Measurements from ENCODE around the gene CDHR1. TPM values are rescaled to one million over a fixed set of nuclear protein-coding genes. Genes with fewer than 3 reads are reported as not detected.
A peak's percentile ranks its signal among the peaks of the same experiment; 100 is the strongest.

CDHR1 gene
- total and polyA plus RNA-seq, 10 of the 15 experiments (the other 5 are each of a cell fraction or from before 2014, with no cell fraction given), result 0.17 to 3.0 (median 0.34) TPM

GRCh38 chr10:84200537-84201243, 6.4 kb downstream of the CDHR1 start:
- ATAC-seq (no peak), FAIRE-seq (no peak), DNase-seq (ENCODE audit: low read depth, low spot score) (no peak)
- POLR2A ChIA-PET, result no interaction called here
- H3K4me1 ChIP-seq (ENCODE audit: control insufficient read depth, insufficient read depth, low read length), result no peaks in the 10 kb centered on the region
- intact Hi-C loops (cut with micrococcal nuclease; ENCODE audit: unreplicated experiment) (no loop called here), in situ Hi-C loops (cut with MboI) (loop anchor here (10.0 kb wide), 1 partner anchor 56 kb away; no protein-coding TSS in a partner anchor)
- H4K20me1 ChIP-seq (ENCODE audit: control insufficient read depth, insufficient read depth), result peaks cover under 1% of the 10 kb centered on the region; the same call in 1 of the 2 replicates
- no peaks in the 10 kb centered on the region for H3K9me3 ChIP-seq (replicated peaks; ENCODE audit: control insufficient read depth, insufficient read depth, low read length)
- BruUV-seq (replicated peaks), result no TSS peak
- no peak overlapping the region for H3K9ac ChIP-seq (ENCODE audit: control insufficient read depth, insufficient read depth, low read length)
- WGBS (ENCODE audit: insufficient coverage, insufficient replicate concordance, low lambda C conversion rate, missing lambda C conversion rate), result 32% methylated on average over 11 of the region's 11 CpGs
- no peak overlapping the region for H3K4me3 ChIP-seq
- SMC1A ChIA-PET (ENCODE audit: uncharacterized antibody, unreplicated experiment), result interaction anchor here (1.1 to 15.0 kb wide), 6 partner anchors 23 to 56 kb away, joined by 3 to 155 read pairs (median 6); no protein-coding TSS in a partner anchor
- no peak overlapping the region for H3K27ac ChIP-seq (ENCODE audit: control insufficient read depth, insufficient read depth)
- H2AFZ ChIP-seq (ENCODE audit: control insufficient read depth, low read depth, low read length), result no peak overlapping the region
- H3K36me3 ChIP-seq (ENCODE audit: control insufficient read depth in 2 of 2, insufficient read depth in 2 of 2, low read length in 1 of 2), result no peaks in the 10 kb centered on the region
- no peak overlapping the region for H3K4me2 ChIP-seq (ENCODE audit: control insufficient read depth, insufficient read depth)
- peaks cover 1 to 4% of the 10 kb centered on the region in 2 experiments; a peak in 3 of 4 replicates for H3K27me3 ChIP-seq (replicated peaks in 1 of 2; ENCODE audit: control insufficient read depth in 2 of 2, insufficient read depth in 2 of 2, low read length in 1 of 2)
- TF ChIP-seq TARDBP (IDR thresholded peaks at IDR 0.05; ENCODE audit: borderline replicate concordance) (no peak), HDGF (IDR thresholded peaks at IDR 0.05) (no peak), BHLHE40 (IDR thresholded peaks at IDR 0.05; ENCODE audit: borderline replicate concordance in 1 of 2, low read depth in 2 of 2, low read length in 1 of 2) (peak in 1 of 2 experiments; percentile 25; a peak in 1 of 4 replicates), ZNF687 (IDR thresholded peaks at IDR 0.05) (no peak)
- CTCF ChIA-PET, result interaction anchor here (1.3 to 28.3 kb wide), 4 partner anchors 14 to 141 kb away, joined by 3 to 788 read pairs (median 21); partner anchors contain the start of gene GHITM
- no peaks in the 10 kb centered on the region for H3K79me2 ChIP-seq (ENCODE audit: control insufficient read depth, insufficient read depth, low read length)
- RAD21 ChIA-PET (ENCODE audit: unreplicated experiment), result interaction anchor here (0.6 to 3.6 kb wide), 7 partner anchors 28 to 62 kb away, joined by 3 to 74 read pairs (median 3); partner anchors contain the start of genes GHITM and GPR15LG
